Esophagus squamous epithelium (tissue), 5 donors: Measurements from ENCODE around the gene TMEM184B. TPM values are rescaled to one million over a fixed set of nuclear protein-coding genes. Genes with fewer than 3 reads are reported as not detected.

Experiments
- DNase-seq: peaks from one replicate; lab custom pipeline; 2025; lab: John Stamatoyannopoulos, UW
- H3K27ac ChIP-seq, 4 donors: fragments of 200-600 bp; sonication (generic); one replicate each; pipeline ENCODE4 v1.5.1; 2016 to 2019; ENCODE audit warnings: mild to moderate bottlenecking in 1 of 4
- H3K27me3 ChIP-seq, 4 donors: fragments of 200-600 bp; sonication (generic); 1 replicate in 3 of 4; 2 replicates in 1 of 4; pipeline versions ENCODE4 v1.5.1 to v1.6.0; 2017 to 2021; ENCODE audit warnings: antibody characterized with exemption in 1 of 4
- H3K36me3 ChIP-seq, 3 donors: fragments of 200-600 bp; sonication (generic); one replicate each; pipeline ENCODE4 v1.5.1; 2016 to 2019
- H3K4me1 ChIP-seq, 3 donors: fragments of 200-600 bp; sonication (generic); one replicate each; pipeline ENCODE4 v1.5.1; 2017 to 2019
- H3K4me3 ChIP-seq, 4 donors: fragments of 200-600 bp; sonication (generic); 1 replicate in 3 of 4; 2 replicates in 1 of 4; pipeline ENCODE4 v1.5.1; 2016 to 2019; ENCODE audit warnings: mild to moderate bottlenecking in 2 of 4, moderate library complexity in 1 of 4
- H3K9me3 ChIP-seq, 3 donors: fragments of 200-600 bp; sonication (generic); one replicate each; pipeline ENCODE4 v1.5.1; 2016 to 2019
- CTCF ChIP-seq, 6 experiments: fragments of 450-650 bp in 4 of 6; fragments of 200-600 bp in 2 of 6; sonication (generic) in 2 of 6; IDR thresholded peaks; one replicate each; pipeline ENCODE4 v1.5.1; 2016 to 2019; ENCODE audit warnings: antibody characterized with exemption in 6 of 6, mild to moderate bottlenecking in 4 of 6, moderate library complexity in 4 of 6
- POLR2A ChIP-seq, 4 donors: fragments of 450-650 bp; IDR thresholded peaks; one replicate each; pipeline ENCODE4 v1.6.1; 2017; ENCODE audit warnings: antibody characterized with exemption in 4 of 4, mild to moderate bottlenecking in 4 of 4, moderate library complexity in 3 of 4
- WGBS, 2 donors: methylation state at CpG; one replicate each; pipeline ENCODE4 v1.1.5; 2018; 5-methylcytosine and 5-hydroxymethylcytosine counted together
- intact Hi-C: fragments of 100-400 bp; cut with DNase I; formaldehyde crosslinking; loops from one replicate; pipeline ENCODE4 v1.15.0; 2022
- total RNA-seq, 4 donors: library from RNA; depleted of rRNA; stranded (reverse); fragments of >200 nt; gene quantifications; one replicate each; pipeline ENCODE4 v1.1.0, GENCODE V29; 2016
- donor health status: DM: yes; HTN: yes; CAD: no.

TMEM184B gene
- total RNA-seq, 4 donors from 2014 or later, result 22.5 to 55.1 (median 28.3) TPM

- Histone ChIP-seq H3K9me3 (no peaks in the 10 kb centered on the region), H3K4me1 (peaks cover 0 to 15% (median 0%) of the 10 kb centered on the region in 3 donors), H3K27me3 (no peaks in the 10 kb centered on the region), H3K36me3 (peaks cover 7 to 60% (median 13%) of the 10 kb centered on the region in 3 donors), H3K27ac (peak overlapping the region in 1 of 4 donors; percentile 3), H3K4me3 (no peak overlapping the region)
- 92 to 95% methylated on average over 2 to 4 of the region's 12 CpGs for WGBS, 2 donors
- intact Hi-C loops, result no loop called here
- no peak for DNase-seq
- TF ChIP-seq CTCF (IDR thresholded peaks at IDR 0.05) (no peak), POLR2A (IDR thresholded peaks at IDR 0.05) (no peak)
Observed at GRCh38 chr22:38289583-38290082, 16.8 kb upstream of the TMEM184B start.

- peaks cover 0 to 14% (median 0%) of the 10 kb centered on the region in 3 donors for H3K4me1 ChIP-seq
- H3K36me3 ChIP-seq, result peaks cover 0 to 35% (median 2%) of the 10 kb centered on the region in 3 donors
- no peak overlapping the region for H3K27ac ChIP-seq
- WGBS, 2 donors, result 85 to 97% methylated on average over 8 to 10 of the region's 11 CpGs
- H3K27me3 ChIP-seq, result no peaks in the 10 kb centered on the region
- intact Hi-C loops, result no loop called here
- H3K9me3 ChIP-seq, result no peaks in the 10 kb centered on the region
- no peak overlapping the region for H3K4me3 ChIP-seq
- DNase-seq, result no peak
- no peak for TF ChIP-seq POLR2A (IDR thresholded peaks at IDR 0.05)
- no peak for TF ChIP-seq CTCF (IDR thresholded peaks at IDR 0.05)
Observed at GRCh38 chr22:38286915-38287669, 14.3 kb upstream of the TMEM184B start.

- intact Hi-C loops, result no loop called here
- H3K27me3 ChIP-seq, result no peaks in the 10 kb centered on the region
- H3K27ac ChIP-seq, result no peak overlapping the region
- H3K36me3 ChIP-seq, result peaks cover 0 to 16% (median 0%) of the 10 kb centered on the region in 3 donors
- TF ChIP-seq POLR2A (IDR thresholded peaks at IDR 0.05) (no peak), CTCF (IDR thresholded peaks at IDR 0.05) (no peak)
- 72 to 86% methylated on average over 7 to 8 of the region's 8 CpGs for WGBS, 2 donors
- no peak overlapping the region for H3K4me3 ChIP-seq
- no peaks in the 10 kb centered on the region for H3K9me3 ChIP-seq
- peaks cover 0 to 12% (median 0%) of the 10 kb centered on the region in 3 donors for H3K4me1 ChIP-seq
- DNase-seq, result no peak
Observed at GRCh38 chr22:38285018-38285417, 12.2 kb upstream of the TMEM184B start.

GRCh38 chr22:38284042-38284402, 11.2 kb upstream of the TMEM184B start:
- TF ChIP-seq POLR2A (IDR thresholded peaks at IDR 0.05) (no peak), CTCF (IDR thresholded peaks at IDR 0.05) (no peak)
- Histone ChIP-seq H3K27me3 (no peaks in the 10 kb centered on the region), H3K36me3 (peaks cover 0 to 8% (median 0%) of the 10 kb centered on the region in 3 donors), H3K27ac (peak overlapping the region; percentile 34 to 71 (median 46)), H3K4me3 (no peak overlapping the region), H3K9me3 (no peaks in the 10 kb centered on the region), H3K4me1 (peaks cover 0 to 12% (median 0%) of the 10 kb centered on the region in 3 donors)
- 66 to 71% methylated on average over 2 to 5 of the region's 5 CpGs for WGBS, 2 donors
- intact Hi-C loops, result no loop called here
- DNase-seq, result no peak

GRCh38 chr22:38282397-38282796, 9.6 kb upstream of the TMEM184B start:
- no peak overlapping the region for H3K27ac ChIP-seq
- no peak overlapping the region for H3K4me3 ChIP-seq
- H3K9me3 ChIP-seq, result no peaks in the 10 kb centered on the region
- no peak for DNase-seq
- peaks cover 0 to 12% (median 0%) of the 10 kb centered on the region in 3 donors for H3K4me1 ChIP-seq
- intact Hi-C loops, result no loop called here
- TF ChIP-seq POLR2A (IDR thresholded peaks at IDR 0.05) (no peak), CTCF (IDR thresholded peaks at IDR 0.05) (no peak)
- 82 to 89% methylated on average over 5 to 9 of the region's 9 CpGs for WGBS, 2 donors
- H3K36me3 ChIP-seq, result no peaks in the 10 kb centered on the region
- H3K27me3 ChIP-seq, result no peaks in the 10 kb centered on the region
